K562 (cell line): Measurements from ENCODE around the gene ZMYND15. TPM values are rescaled to one million over a fixed set of nuclear protein-coding genes. Genes with fewer than 3 reads are reported as not detected.

Experiments used
- ATAC-seq: fragments of 200-7000 bp; cut with Tn5 transposase; 3 replicates; pipeline ENCODE4 v1.9.1; 2020; ENCODE audit warnings: moderate library complexity
- BruUV-seq: library from RNA; stranded (reverse); fragments of 400-500 nt; replicated peaks from 2 replicates; lab custom pipeline; 2021; lab: Mats Ljungman, UMichigan
- CTCF ChIA-PET: fragments of 300-600 bp; formaldehyde crosslinking; extraction: SDS; loops from one replicate; lab custom pipeline; 2021; ENCODE audit warnings: low intra/inter-chr PET ratio; lab: Yijun Ruan, JAX
- POLR2A ChIA-PET: fragments of 300-600, 350-650 bp; sonication (Branson Sonifier 250); formaldehyde crosslinking; extraction: SDS; loops from one replicate; lab custom pipeline; 2021; ENCODE audit warnings: antibody characterized with exemption, inconsistent platforms; lab: Yijun Ruan, JAX
- DNase-seq, 4 experiments: peaks; one replicate each; pipeline versions ENCODE4 v3.0.0 to v3.0.0-alpha.2; 2011 to 2018; ENCODE audit warnings: low spot score in 3 of 4, mixed read lengths in 3 of 4; ENCODE audit errors: extremely low read depth in 1 of 4
- FAIRE-seq: peaks from 2 replicates; lab custom pipeline; 2011; peaks lifted over from hg19 to GRCh38; lab: Jason Lieb, UNC
- H2AFZ ChIP-seq: 2 replicates; pipeline ENCODE4 v1.6.0; 2011; ENCODE audit warnings: low read depth, low read length, control low read depth, inconsistent platforms
- H3K27ac ChIP-seq: fragments of 200-600 bp; 3 replicates; pipeline ENCODE4 v1.8.0; 2011; ENCODE audit warnings: low read depth, mild to moderate bottlenecking, control low read depth, inconsistent platforms, low read length, moderate library complexity, mixed read lengths; ENCODE audit errors: extremely low read depth
- H3K27me3 ChIP-seq, 2 experiments: fragments of 300-600 bp in 1 of 2; 2 replicates in 1 of 2; 3 replicates in 1 of 2; pipeline versions ENCODE4 v1.6.0 to v1.8.0; 2011; ENCODE audit warnings: inconsistent platforms in 2 of 2, low read length in 2 of 2, mild to moderate bottlenecking in 1 of 2, mixed read lengths in 1 of 2, moderate library complexity in 1 of 2; ENCODE audit not compliant: control insufficient read depth in 2 of 2, insufficient read depth in 2 of 2
- H3K36me3 ChIP-seq: fragments of 300-600 bp; 3 replicates; pipeline ENCODE4 v1.8.0; 2011; ENCODE audit warnings: mild to moderate bottlenecking, low read length, inconsistent platforms; ENCODE audit not compliant: control insufficient read depth, insufficient read depth
- H3K4me1 ChIP-seq, 2 experiments: fragments of 200-600 bp in 1 of 2; replicated peaks in 1 of 2; 2 replicates in 1 of 2; 3 replicates in 1 of 2; pipeline versions ENCODE4 v1.5.1 to v1.8.0; 2011; ENCODE audit warnings: inconsistent platforms in 2 of 2, low read length in 2 of 2, mild to moderate bottlenecking in 1 of 2, mixed read lengths in 1 of 2, moderate library complexity in 1 of 2; ENCODE audit not compliant: control insufficient read depth in 2 of 2, insufficient read depth in 2 of 2
- H3K4me2 ChIP-seq: 2 replicates; pipeline ENCODE4 v1.6.1; 2011; ENCODE audit warnings: low read length, control low read depth, inconsistent platforms, mixed read lengths; ENCODE audit not compliant: insufficient read depth
- H3K4me3 ChIP-seq: fragments of 200-600 bp; sonication (generic), shearing (Covaris generic); 2 replicates; pipeline ENCODE4 v1.5.1; 2016; ENCODE audit warnings: control low read depth, inconsistent platforms
- H3K79me2 ChIP-seq: fragments of 200-600 bp; 3 replicates; pipeline ENCODE4 v1.8.0; 2011; ENCODE audit warnings: low read length, inconsistent platforms; ENCODE audit not compliant: control insufficient read depth, insufficient read depth
- H3K9ac ChIP-seq, 2 experiments: 2 replicates each; pipeline versions ENCODE4 v1.6.0 to v1.6.1; 2011; ENCODE audit warnings: low read depth in 2 of 2, low read length in 2 of 2, control low read depth in 1 of 2, inconsistent platforms in 1 of 2, mild to moderate bottlenecking in 1 of 2, mixed read lengths in 1 of 2; ENCODE audit not compliant: insufficient read depth in 1 of 2
- H3K9me1 ChIP-seq: one replicate; pipeline ENCODE4 v1.6.0; 2011; ENCODE audit warnings: inconsistent platforms, mild to moderate bottlenecking, low read length, moderate library complexity; ENCODE audit not compliant: control insufficient read depth, insufficient read depth
- H3K9me3 ChIP-seq: replicated peaks from 2 replicates; pipeline ENCODE4 v1.5.1; 2011; ENCODE audit warnings: low read depth, low read length, inconsistent platforms; ENCODE audit not compliant: control insufficient read depth, insufficient read depth
- H4K20me1 ChIP-seq: replicated peaks from 2 replicates; pipeline ENCODE4 v1.6.1; 2011; ENCODE audit warnings: low read length, inconsistent platforms, mixed read lengths; ENCODE audit not compliant: control insufficient read depth, insufficient read depth
- CTBP1 ChIP-seq: fragments of 450-650 bp; IDR thresholded peaks from 2 replicates; pipeline ENCODE4 v1.6.1; 2016; ENCODE audit warnings: borderline replicate concordance
- HCFC1 ChIP-seq: IDR thresholded peaks from 2 replicates; pipeline ENCODE4 v1.6.1; 2012; ENCODE audit warnings: low read depth, low read length, improper control_type of control experiment
- HNRNPL ChIP-seq: fragments of 200-400 bp; formaldehyde crosslinking; IDR thresholded peaks from 2 replicates; pipeline ENCODE4 v1.6.1; 2017; ENCODE audit warnings: low read depth, mild to moderate bottlenecking, low read length
- LARP7 ChIP-seq: fragments of 450-650 bp; IDR thresholded peaks from 2 replicates; pipeline ENCODE4 v1.6.1; 2016
- MEF2D ChIP-seq: conservative IDR thresholded peaks from 2 replicates; pipeline ENCODE4 v1.6.1; 2016; ENCODE audit warnings: low read depth, missing genetic modification characterization, missing compliant biosample characterization
- NFRKB ChIP-seq: fragments of 450-650 bp; IDR thresholded peaks from 2 replicates; pipeline ENCODE4 v1.6.1; 2016; ENCODE audit warnings: low read depth
- NR1H2 ChIP-seq: sonication (generic); formaldehyde crosslinking; IDR thresholded peaks from 2 replicates; pipeline ENCODE4 v1.4.0; 2020; ENCODE audit warnings: mild to moderate bottlenecking, missing genetic modification reagents
- PTTG1 ChIP-seq: fragments of 450-650 bp; IDR thresholded peaks from 2 replicates; pipeline ENCODE4 v1.6.1; 2016; ENCODE audit warnings: low read depth, mild to moderate bottlenecking, missing genetic modification characterization, missing compliant biosample characterization
- SAP30 ChIP-seq: fragments of 200-600 bp; sonication (generic); IDR thresholded peaks from 2 replicates; pipeline ENCODE4 v1.6.1; 2012; ENCODE audit warnings: borderline replicate concordance, low read depth, mild to moderate bottlenecking, moderate library complexity, low read length, control low read depth, inconsistent platforms; ENCODE audit not compliant: insufficient read depth, poor library complexity, severe bottlenecking
- TAL1 ChIP-seq: fragments of 450-650 bp; IDR thresholded peaks from 2 replicates; pipeline ENCODE4 v1.6.1; 2016; ENCODE audit warnings: mild to moderate bottlenecking
- TSC22D4 ChIP-seq: fragments of 450-650 bp; IDR thresholded peaks from 2 replicates; pipeline ENCODE4 v1.6.1; 2016; ENCODE audit warnings: missing genetic modification characterization, missing biosample characterization, control low read depth
- ZNF232 ChIP-seq: sonication (generic); formaldehyde crosslinking; IDR thresholded peaks from 2 replicates; pipeline ENCODE4 v1.8.0; 2022; ENCODE audit warnings: mild to moderate bottlenecking, missing genetic modification reagents
- ZNF431 ChIP-seq: sonication (generic); formaldehyde crosslinking; IDR thresholded peaks from 2 replicates; pipeline ENCODE4 v1.8.0; 2022; ENCODE audit warnings: mild to moderate bottlenecking, missing genetic modification reagents
- WGBS: fragments of 100-300 bp; shearing (Covaris generic); methylation state at CpG from one replicate; pipeline ENCODE4 v1.1.6; 2016; ENCODE audit warnings: low coverage, mixed read lengths; ENCODE audit not compliant: insufficient coverage; ENCODE audit errors: missing lambda C conversion rate; 5-methylcytosine and 5-hydroxymethylcytosine counted together
- in situ Hi-C: fragments of 300-500 bp; cut with MboI; formaldehyde crosslinking; loops from 4 replicates; pipeline ENCODE4 v1.15.0; 2018; ENCODE audit warnings: inconsistent platforms, mixed read lengths
- intact Hi-C: fragments of 100-400 bp; cut with micrococcal nuclease; formaldehyde crosslinking; loops from 2 replicates; pipeline ENCODE4 v1.14.2; 2022
- polyA plus RNA-seq, 8 experiments: library from polyadenylated mRNA; depleted of rRNA in 4 of 8; stranded (reverse) in 5 of 8; unstranded in 3 of 8; fragments of >200 nt; fragmentation: Nextera tagmentation in 2 of 8; fragmentation: Illumina TruSeq in 1 of 8; extraction: Ambion mirVana in 2 of 8; extraction: Trizol in 1 of 8; gene quantifications; 2 replicates each; pipeline versions ENCODE4 v1.2.1 to v1.2.3, GENCODE V29; 2011 to 2014; ENCODE audit warnings: inconsistent platforms in 1 of 8, missing spikeins in 1 of 8
- total RNA-seq, 7 experiments: library from RNA; depleted of rRNA in 6 of 7; stranded (reverse); fragments of >200 nt in 6 of 7; fragmentation: Illumina TruSeq in 2 of 7; extraction: Trizol in 2 of 7; gene quantifications; 2 replicates each; pipeline versions ENCODE4 v1.2.1 to v1.2.3, GENCODE V29; 2011 to 2021; ENCODE audit warnings: low replicate concordance in 1 of 7
- TF ChIP-seq, protein P1 (sequence below): fragments of 450-650 bp; IDR thresholded peaks from 2 replicates; pipeline ENCODE4 v1.7.1; 2018; ENCODE audit warnings: mild to moderate bottlenecking, low read depth; ENCODE audit not compliant: partially characterized antibody
- TF ChIP-seq, protein P2 (sequence below): sonication (generic); formaldehyde crosslinking; IDR thresholded peaks from 2 replicates; pipeline ENCODE4 v1.8.1; 2023; ENCODE audit warnings: mild to moderate bottlenecking, missing genetic modification reagents
- TF ChIP-seq, protein P3 (sequence below): fragments of 450-650 bp; IDR thresholded peaks from 2 replicates; pipeline ENCODE4 v1.6.1; 2016; ENCODE audit warnings: low read depth, mild to moderate bottlenecking, moderate library complexity

ZMYND15 gene
- total and polyA plus RNA-seq, 9 of the 15 experiments (the other 6 are each of a cell fraction or from before 2014, with no cell fraction given): 0.09 TPM; not detected in 8

DNA sequence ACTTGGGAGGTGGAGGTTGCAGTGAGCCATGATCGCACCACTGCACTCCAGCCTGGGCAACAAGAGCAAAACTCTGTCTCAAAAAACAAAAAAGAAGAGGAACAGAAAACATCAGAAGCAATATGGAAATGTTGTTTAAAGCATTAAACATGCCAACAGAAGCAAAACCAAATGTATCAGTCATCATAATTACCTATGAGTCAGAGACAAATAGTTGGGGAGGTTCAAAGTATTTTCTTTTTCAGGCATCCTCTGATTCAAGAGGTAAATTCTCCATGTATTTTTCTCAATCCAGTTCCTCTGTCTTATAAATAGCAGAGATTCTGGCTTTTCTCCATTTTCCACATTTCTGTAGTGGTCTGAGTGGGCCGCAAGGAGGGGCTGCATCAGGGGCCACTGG lies 30.0 kb downstream of the ZMYND15 start:
- intact Hi-C loops: no loop called here
- TF ChIP-seq HCFC1: no peak
- TF ChIP-seq NR1H2: no peak
- TF ChIP-seq, protein P1, sequence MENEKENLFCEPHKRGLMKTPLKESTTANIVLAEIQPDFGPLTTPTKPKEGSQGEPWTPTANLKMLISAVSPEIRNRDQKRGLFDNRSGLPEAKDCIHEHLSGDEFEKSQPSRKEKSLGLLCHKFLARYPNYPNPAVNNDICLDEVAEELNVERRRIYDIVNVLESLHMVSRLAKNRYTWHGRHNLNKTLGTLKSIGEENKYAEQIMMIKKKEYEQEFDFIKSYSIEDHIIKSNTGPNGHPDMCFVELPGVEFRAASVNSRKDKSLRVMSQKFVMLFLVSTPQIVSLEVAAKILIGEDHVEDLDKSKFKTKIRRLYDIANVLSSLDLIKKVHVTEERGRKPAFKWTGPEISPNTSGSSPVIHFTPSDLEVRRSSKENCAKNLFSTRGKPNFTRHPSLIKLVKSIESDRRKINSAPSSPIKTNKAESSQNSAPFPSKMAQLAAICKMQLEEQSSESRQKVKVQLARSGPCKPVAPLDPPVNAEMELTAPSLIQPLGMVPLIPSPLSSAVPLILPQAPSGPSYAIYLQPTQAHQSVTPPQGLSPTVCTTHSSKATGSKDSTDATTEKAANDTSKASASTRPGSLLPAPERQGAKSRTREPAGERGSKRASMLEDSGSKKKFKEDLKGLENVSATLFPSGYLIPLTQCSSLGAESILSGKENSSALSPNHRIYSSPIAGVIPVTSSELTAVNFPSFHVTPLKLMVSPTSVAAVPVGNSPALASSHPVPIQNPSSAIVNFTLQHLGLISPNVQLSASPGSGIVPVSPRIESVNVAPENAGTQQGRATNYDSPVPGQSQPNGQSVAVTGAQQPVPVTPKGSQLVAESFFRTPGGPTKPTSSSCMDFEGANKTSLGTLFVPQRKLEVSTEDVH: no peak
- TF ChIP-seq HNRNPL: no peak
- TF ChIP-seq TAL1: no peak
- no peak for TF ChIP-seq TSC22D4 (tag)
- TF ChIP-seq PTTG1 (tag): no peak
- no peak for TF ChIP-seq LARP7
- TF ChIP-seq, protein P2, sequence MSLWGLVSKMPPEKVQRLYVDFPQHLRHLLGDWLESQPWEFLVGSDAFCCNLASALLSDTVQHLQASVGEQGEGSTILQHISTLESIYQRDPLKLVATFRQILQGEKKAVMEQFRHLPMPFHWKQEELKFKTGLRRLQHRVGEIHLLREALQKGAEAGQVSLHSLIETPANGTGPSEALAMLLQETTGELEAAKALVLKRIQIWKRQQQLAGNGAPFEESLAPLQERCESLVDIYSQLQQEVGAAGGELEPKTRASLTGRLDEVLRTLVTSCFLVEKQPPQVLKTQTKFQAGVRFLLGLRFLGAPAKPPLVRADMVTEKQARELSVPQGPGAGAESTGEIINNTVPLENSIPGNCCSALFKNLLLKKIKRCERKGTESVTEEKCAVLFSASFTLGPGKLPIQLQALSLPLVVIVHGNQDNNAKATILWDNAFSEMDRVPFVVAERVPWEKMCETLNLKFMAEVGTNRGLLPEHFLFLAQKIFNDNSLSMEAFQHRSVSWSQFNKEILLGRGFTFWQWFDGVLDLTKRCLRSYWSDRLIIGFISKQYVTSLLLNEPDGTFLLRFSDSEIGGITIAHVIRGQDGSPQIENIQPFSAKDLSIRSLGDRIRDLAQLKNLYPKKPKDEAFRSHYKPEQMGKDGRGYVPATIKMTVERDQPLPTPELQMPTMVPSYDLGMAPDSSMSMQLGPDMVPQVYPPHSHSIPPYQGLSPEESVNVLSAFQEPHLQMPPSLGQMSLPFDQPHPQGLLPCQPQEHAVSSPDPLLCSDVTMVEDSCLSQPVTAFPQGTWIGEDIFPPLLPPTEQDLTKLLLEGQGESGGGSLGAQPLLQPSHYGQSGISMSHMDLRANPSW (CRISPR knock-in tag): no peak
- no peak for TF ChIP-seq NFRKB
- TF ChIP-seq, protein P3, sequence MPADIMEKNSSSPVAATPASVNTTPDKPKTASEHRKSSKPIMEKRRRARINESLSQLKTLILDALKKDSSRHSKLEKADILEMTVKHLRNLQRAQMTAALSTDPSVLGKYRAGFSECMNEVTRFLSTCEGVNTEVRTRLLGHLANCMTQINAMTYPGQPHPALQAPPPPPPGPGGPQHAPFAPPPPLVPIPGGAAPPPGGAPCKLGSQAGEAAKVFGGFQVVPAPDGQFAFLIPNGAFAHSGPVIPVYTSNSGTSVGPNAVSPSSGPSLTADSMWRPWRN: no peak
- TF ChIP-seq MEF2D: no peak
- no peak for TF ChIP-seq ZNF431
- no peak for TF ChIP-seq CTBP1
- no peak for TF ChIP-seq ZNF232 (CRISPR knock-in tag)
- no peak for TF ChIP-seq SAP30

More for the DNA sequence above, 30.0 kb downstream of the ZMYND15 start:
- Histone ChIP-seq H3K27ac (no peak overlapping the region), H3K9me3 (no peaks in the 10 kb centered on the region), H3K27me3 (peaks cover 17 to 36% of the 10 kb centered on the region in 2 experiments), H3K4me3 (no peak overlapping the region), H3K79me2 (no peaks in the 10 kb centered on the region), H4K20me1 (no peaks in the 10 kb centered on the region), H3K4me1 (no peaks in the 10 kb centered on the region), H2AFZ (no peak overlapping the region), H3K4me2 (no peak overlapping the region), H3K36me3 (no peaks in the 10 kb centered on the region), H3K9ac (no peak overlapping the region), H3K9me1 (no peaks in the 10 kb centered on the region)
- POLR2A ChIA-PET: interaction anchor here (0.6 kb wide), 1 partner anchor 252 kb away, joined by 4 read pairs; no protein-coding TSS in a partner anchor
- ATAC-seq (no peak), DNase-seq (no peak), FAIRE-seq (no peak)
- CTCF ChIA-PET: no interaction called here
- no TSS peak for BruUV-seq
- in situ Hi-C loops: no loop called here
- WGBS: 0% methylated on average over 1 of the region's 2 CpGs
